AG20443 (cell line): ENCODE results near the gene TRIM41.
"Not testable (repeated sequence)": the region's sequence is repeated elsewhere in the genome, so short reads cannot be mapped to it uniquely, and the experiment has no call there.

Source experiments
- DNase-seq: peaks from one replicate; pipeline ENCODE4 v3.0.0; 2012; ENCODE audit warnings: low spot score, mixed read lengths

The TRIM41 gene

GRCh38 chr5:181211208-181211607, 11.9 kb upstream of the TRIM41 start:
- DNase-seq, result no peak

- no peak for DNase-seq
Measured at GRCh38 chr5:181212080-181212479, 11.0 kb upstream of the TRIM41 start.

- no peak for DNase-seq
Measured at GRCh38 chr5:181212934-181213333, 10.1 kb upstream of the TRIM41 start.

- DNase-seq, result not testable (repeated sequence)
Measured at GRCh38 chr5:181214249-181214648, 8.8 kb upstream of the TRIM41 start.

GRCh38 chr5:181215997-181216989, 6.8 kb upstream of the TRIM41 start:
- DNase-seq, result no peak

GRCh38 chr5:181217111-181217802, 5.8 kb upstream of the TRIM41 start:
- DNase-seq, result peak; percentile 52

- DNase-seq, result no peak
Measured at GRCh38 chr5:181217803-181218062, 5.3 kb upstream of the TRIM41 start.

GRCh38 chr5:181218795-181219124, 4.3 kb upstream of the TRIM41 start:
- no peak for DNase-seq

- DNase-seq, result no peak
Measured at GRCh38 chr5:181219262-181220177, 3.6 kb upstream of the TRIM41 start.

- DNase-seq, result no peak
Measured at GRCh38 chr5:181220178-181220515, 2.9 kb upstream of the TRIM41 start.

- DNase-seq, result no peak
Measured at GRCh38 chr5:181221105-181221791, 1.8 kb upstream of the TRIM41 start.

- DNase-seq, result peak; percentile 75
Measured at GRCh38 chr5:181221792-181222629, 1.1 kb upstream of the TRIM41 start.

GRCh38 chr5:181222630-181223057, 437 bp upstream of the TRIM41 start:
- no peak for DNase-seq

GRCh38 chr5:181223729-181224389, 778 bp downstream of the TRIM41 start:
- DNase-seq, result no peak

GRCh38 chr5:181224390-181225229, 1.5 kb downstream of the TRIM41 start:
- no peak for DNase-seq

GRCh38 chr5:181229996-181230395, 6.9 kb downstream of the TRIM41 start:
- DNase-seq, result no peak

GRCh38 chr5:181230551-181230950, 7.5 kb downstream of the TRIM41 start:
- no peak for DNase-seq

- no peak for DNase-seq
Measured at GRCh38 chr5:181231432-181231831, 8.4 kb downstream of the TRIM41 start.

GRCh38 chr5:181232593-181232992, 9.5 kb downstream of the TRIM41 start:
- no peak for DNase-seq
